Epithelial cell of esophagus (primary cell): ENCODE results near the gene DSCAML1.

Experiments used
- DNase-seq: peaks from one replicate; pipeline ENCODE4 v3.0.0; 2010; ENCODE audit warnings: low read depth
- H3K4me3 ChIP-seq: 2 replicates; pipeline ENCODE4 v1.5.1; 2011; ENCODE audit warnings: mild to moderate bottlenecking, low read length, control low read depth
- TF ChIP-seq, protein P1 (sequence below): IDR thresholded peaks from 2 replicates; pipeline ENCODE4 v1.5.1; 2011; ENCODE audit warnings: low read depth, mild to moderate bottlenecking, low read length, control low read depth, inconsistent platforms; ENCODE audit not compliant: insufficient read depth; ENCODE audit errors: missing control alignments

Gene DSCAML1

DNA sequence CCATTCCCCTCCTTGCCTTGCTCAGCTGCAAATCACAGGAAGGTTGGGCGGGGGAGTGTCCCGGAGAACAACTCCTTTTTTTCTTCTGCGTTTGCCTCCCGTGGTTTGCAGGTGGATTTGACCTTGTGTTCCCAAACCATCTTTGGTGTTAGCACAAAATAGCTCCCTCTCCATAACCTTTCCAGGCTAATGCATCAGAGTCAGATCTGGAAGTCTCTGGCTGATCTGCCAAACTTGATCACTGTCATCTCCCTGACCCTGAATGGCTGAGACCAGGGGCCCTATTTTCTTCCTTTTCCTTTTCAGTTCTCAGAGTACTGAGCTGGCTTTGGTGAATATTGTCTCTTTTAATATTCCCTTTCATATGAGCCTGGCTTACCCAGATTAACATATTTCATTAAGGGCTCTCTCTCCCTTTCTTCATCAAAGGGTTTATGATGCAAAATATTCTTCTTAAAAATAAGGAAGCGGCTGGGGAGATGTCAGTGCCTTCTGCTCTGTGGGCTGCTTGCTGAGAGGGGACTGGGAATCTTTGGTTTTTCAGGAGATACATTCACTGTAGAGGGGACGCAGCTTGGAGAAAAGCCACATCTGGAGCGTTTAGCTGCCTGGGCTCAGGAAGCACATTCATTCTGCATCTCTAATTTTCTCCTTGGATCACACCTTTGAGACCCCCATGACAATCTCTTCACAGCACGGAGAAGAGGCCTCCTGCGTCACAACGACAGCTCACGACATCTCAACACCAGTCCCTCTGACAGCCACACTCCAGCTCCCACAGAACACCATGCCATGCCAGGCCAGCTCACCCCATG, 321.1 kb downstream of the DSCAML1 start:
- DNase-seq: no peak
- H3K4me3 ChIP-seq: no peak overlapping the region
- TF ChIP-seq, protein P1, sequence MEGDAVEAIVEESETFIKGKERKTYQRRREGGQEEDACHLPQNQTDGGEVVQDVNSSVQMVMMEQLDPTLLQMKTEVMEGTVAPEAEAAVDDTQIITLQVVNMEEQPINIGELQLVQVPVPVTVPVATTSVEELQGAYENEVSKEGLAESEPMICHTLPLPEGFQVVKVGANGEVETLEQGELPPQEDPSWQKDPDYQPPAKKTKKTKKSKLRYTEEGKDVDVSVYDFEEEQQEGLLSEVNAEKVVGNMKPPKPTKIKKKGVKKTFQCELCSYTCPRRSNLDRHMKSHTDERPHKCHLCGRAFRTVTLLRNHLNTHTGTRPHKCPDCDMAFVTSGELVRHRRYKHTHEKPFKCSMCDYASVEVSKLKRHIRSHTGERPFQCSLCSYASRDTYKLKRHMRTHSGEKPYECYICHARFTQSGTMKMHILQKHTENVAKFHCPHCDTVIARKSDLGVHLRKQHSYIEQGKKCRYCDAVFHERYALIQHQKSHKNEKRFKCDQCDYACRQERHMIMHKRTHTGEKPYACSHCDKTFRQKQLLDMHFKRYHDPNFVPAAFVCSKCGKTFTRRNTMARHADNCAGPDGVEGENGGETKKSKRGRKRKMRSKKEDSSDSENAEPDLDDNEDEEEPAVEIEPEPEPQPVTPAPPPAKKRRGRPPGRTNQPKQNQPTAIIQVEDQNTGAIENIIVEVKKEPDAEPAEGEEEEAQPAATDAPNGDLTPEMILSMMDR: no peak

DNA sequence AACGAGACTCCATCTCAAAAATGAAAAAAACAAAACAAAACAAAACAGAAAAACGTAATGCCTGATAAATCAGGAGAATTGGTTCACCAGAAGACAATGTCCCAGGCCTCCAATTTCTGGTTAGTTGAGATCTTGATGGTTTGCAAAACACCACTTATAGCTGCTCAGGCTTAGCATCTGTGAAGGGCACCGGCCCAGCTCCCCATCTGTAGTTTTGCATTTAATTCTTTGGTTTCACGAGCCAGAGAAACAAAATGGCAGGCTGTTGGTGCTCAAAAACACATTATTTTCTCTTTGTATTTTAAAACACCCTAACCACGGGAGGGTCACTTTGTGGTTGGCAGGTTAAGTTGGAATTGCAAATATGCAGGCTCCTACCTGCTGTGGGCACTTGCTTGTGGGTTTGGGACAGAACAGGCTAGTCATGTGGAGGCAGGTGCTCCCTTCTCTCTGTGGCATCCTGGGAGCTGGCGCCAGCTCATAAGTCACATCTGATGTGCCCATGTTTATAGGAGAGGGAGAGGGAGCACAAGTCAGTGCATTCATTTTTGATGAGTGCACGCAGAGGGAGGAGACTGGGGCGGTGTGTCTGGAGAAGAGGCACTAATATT, 323.4 kb downstream of the DSCAML1 start:
- peak; percentile 13 for DNase-seq
- TF ChIP-seq, protein P1: no peak
- no peak overlapping the region for H3K4me3 ChIP-seq

DNA sequence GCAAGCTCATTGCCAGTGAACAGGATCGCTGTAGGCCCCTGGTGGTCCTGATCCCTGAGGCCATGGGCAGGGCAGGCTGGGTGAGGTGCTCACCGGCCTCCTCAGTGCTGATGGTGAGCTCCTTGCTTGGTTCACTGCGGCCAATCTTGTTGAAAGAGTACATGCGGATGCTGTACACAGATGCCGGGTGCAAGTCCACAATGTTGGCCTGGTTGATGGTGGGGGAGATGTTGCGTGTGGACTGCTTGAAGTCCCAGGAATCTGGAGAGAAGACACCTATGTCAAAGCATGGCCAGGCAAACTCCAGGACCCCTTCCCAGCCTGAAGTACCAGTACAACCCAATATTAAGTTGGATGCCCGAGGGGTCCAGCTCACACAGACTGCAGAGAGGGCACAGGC, 325.2 kb downstream of the DSCAML1 start:
- H3K4me3 ChIP-seq: no peak overlapping the region
- TF ChIP-seq, protein P1: no peak
- DNase-seq: no peak

DNA sequence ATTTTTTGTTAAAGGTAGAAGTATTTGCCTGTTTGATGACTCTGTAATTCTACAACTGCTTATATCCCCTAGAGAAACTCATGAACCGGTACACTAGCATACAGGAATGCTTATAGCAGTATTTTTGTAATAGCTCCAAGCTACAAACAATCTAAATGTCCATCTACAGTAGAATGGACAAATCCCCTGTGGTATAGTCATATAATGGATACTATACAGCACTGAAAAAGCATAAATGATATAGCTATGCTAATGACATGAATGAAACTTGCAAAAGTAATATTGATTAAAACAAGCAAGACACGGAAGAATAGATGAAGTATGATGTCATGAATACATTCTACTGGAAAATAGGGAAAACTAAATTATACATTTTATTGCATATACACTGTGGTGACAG, 326.4 kb downstream of the DSCAML1 start:
- DNase-seq: no peak
- TF ChIP-seq, protein P1: no peak
- H3K4me3 ChIP-seq: no peak overlapping the region

DNA sequence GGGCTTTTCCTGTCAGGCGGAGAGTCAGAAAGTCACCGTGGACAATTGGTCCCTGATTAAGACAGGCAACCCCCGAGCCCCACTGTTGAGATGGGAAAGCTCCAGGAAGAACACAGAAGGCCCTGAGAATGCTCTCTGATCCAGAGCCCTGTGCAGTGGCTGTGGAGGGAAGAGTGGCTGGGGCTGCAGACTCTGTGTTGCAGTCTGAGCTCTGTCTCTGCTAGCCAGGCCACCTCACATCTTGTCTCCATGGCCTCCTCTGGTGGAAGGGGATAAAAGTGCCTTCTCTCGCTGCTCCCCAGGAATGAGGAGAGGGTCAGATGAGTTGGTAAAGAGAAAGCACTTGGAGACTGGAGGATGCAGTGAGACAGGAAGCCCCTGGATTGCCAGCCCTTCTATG, 328.1 kb downstream of the DSCAML1 start:
- H3K4me3 ChIP-seq: no peak overlapping the region
- TF ChIP-seq, protein P1: no peak
- DNase-seq: no peak

DNA sequence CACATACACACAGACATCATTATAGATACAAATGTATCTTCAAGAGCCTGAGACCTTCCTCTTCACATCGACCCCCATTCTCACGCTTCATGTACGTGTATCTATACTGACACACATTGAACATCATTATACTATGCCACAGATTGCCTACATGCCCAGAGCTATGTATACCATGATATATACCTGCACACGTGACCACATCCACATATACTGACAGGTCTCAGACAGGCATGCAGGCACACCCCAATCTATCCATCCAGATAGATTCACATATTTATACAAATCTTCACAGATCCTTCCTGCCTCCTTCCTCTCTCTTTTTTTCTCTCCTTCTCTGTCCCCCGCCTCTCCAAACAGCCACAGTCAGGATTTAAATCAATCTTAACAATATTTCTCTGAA, 329.2 kb downstream of the DSCAML1 start:
- TF ChIP-seq, protein P1: no peak
- H3K4me3 ChIP-seq: no peak overlapping the region
- no peak for DNase-seq
